ENCODE results near the gene XRRA1.
A peak's percentile ranks its signal among the peaks of the same experiment; 100 is the strongest.

The XRRA1 gene

DNA sequence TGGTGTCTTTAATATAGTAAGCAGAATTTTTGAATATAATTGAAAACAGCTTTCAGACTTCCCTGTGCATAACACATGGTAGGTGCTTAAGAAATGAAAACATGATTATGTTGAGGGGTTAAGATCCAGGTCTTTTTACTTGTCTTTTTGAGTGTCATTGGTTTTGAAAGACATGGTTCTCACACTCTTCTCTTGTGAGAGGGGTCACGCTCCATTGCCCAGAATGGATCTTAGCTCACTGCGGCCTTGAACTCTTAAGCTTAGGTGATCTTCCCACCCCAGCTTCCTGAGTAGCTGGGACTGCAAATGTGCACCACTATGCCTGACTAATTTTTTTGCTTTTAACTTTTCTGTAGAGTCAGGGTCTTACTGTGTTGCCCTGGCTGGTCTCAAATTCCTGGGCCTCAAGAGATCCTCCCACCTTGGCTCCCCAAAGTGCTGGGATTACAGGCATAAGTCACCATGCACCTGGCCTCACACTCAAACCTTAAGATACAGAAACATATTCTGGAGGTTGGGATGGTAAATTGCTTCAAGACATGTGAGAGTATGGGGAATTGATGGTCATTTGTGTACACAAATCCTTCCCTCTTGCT is 1.6 kb upstream of the XRRA1 start:
- no peak for DNase-seq (ENCODE audit: low spot score)

DNA sequence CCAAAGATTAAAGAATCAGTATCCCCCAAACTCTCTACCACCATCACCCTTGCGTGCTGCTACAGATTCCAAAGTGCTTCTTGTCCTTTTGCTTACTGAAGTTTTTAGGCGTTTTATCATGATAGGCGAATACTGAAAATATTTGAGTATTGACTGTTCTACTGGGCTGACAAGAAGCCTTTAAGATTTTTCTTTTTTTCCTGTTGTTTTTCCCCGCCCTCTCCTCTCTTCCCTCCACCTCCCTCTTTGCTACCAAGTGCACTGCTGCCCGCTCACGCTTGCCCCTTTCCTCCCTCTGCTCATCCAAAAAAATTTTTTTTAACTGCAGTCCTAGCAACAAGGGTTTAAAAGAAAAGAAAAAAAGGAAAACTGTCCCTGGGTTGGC is 854 bp upstream of the XRRA1 start:
- DNase-seq (ENCODE audit: low spot score) = no peak

DNA sequence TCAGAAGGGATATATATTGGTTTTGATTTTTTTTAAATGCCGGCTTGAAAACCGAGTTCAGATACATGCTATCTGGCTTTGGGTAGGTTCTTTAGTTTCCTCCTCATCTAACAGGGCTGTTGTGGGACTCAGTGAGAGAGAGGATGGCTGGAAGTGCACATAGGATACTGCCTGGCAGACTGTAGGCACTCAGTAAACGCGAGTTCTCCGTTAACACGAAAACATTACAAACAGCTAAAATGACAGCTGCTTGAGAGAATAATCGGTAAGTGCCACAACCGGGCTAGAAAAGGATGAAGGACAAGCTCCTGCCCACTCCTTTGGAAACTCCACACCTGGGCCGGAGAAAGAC is 369 bp downstream of the XRRA1 start:
- DNase-seq (ENCODE audit: low spot score) = peak; percentile 45

DNA sequence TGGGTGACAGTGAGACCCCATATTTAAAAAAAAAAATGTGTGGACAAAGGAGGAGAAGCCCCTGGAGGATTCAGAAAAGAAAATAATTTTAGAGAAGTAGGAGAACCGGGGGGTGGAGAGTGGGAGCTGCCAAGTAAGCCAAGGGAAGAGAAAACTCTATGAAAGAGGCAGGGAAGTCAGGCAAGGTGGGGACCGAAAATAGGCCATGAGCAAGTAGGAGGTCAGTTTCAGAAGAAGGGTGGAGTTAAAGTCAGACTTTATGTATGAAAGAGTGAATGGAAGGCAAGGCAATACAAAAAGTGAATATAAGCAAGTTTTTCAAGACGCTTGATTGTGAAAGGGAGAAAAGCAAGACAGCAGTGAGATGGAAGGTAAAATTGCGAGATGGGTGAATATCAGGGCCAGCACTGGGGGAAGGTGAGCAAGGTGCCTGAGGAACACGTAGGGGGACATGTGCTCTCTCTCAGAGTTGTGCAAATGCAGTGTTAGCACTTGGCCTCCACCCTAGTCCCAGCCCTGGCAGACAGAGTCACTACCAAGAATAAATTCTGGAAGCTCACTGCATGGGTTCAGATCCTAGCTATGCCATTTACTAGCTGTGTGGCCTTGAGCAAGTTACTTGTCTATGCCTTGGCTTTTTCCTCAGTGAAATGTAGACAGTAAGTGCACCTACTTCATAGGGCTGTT is 6.7 kb downstream of the XRRA1 start:
- no peak for DNase-seq (ENCODE audit: low spot score)

DNA sequence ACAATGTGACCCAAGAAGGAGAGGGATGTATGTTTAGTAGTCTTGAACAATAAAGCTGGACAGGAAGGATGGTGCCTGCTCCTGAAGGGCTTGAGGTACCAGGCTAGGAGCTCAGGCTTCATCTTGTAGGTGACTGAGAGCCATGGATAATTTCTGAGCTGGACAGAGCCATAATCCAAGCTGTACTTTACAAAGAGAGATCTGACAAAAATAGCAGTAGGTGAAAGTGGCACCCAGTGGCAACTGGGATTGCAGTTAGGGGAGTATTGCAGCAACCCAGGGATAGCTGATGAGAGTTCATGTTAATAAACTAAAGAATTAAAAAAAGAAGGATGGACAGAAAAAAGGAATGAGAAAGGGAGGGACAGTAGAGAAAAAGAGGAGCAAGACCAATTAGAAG is 7.4 kb downstream of the XRRA1 start:
- no peak for DNase-seq (ENCODE audit: low spot score)

DNA sequence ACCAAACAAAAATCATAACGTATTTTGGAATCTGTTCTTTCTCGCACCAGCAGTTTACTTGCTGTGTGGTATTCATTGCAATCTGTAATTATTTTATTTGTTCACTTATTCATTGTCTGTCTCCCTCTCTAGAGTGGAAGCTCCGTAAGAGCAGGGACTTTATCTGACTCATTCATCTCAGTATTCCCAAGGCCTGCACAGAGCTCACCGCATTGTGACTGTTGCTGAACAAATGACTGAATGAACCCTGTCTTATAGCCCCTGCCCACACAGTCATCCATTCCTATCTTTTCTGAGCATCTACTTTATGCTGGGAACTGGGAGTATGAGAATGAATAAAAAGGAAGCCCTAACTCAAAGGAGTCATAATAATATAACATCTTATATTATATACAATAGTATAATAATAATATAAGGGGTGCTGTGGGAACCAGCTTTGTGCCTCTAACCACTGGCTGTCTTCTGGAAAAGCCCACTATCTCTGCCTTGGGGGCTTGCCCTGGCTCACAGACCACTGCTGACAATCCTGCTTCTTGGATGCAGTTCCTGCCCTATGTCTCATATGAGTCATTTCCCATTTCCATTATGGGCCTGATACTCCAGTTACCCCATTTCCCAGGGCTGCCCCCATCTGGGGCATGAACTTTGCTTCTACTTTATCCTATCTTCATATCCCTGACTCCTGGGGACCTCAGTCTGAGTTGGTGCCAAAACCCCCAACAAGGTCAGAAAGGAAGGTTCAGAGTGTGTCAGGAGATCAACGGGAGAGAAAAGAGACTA is 11.0 kb downstream of the XRRA1 start:
- DNase-seq (ENCODE audit: low spot score) = no peak

DNA sequence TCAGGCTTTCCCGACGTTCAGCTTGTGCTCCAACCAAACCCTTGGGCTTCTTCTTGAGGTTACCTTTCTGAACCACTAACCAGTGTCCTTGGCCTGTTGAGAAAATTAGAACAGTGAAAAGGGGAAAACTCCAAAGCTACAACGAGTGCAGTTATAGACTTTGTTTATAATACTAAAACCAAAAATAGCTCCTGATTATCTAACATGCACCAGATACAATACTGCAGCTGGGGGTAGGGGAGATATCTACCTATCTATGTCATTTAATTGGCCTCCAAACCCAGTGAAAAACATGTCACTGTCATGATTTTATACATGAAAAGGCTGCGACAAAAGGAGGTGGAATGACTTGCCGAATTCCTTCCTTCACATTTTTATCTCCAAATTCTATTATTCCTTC is 11.9 kb downstream of the XRRA1 start:
- DNase-seq (ENCODE audit: low spot score) = no peak

DNA sequence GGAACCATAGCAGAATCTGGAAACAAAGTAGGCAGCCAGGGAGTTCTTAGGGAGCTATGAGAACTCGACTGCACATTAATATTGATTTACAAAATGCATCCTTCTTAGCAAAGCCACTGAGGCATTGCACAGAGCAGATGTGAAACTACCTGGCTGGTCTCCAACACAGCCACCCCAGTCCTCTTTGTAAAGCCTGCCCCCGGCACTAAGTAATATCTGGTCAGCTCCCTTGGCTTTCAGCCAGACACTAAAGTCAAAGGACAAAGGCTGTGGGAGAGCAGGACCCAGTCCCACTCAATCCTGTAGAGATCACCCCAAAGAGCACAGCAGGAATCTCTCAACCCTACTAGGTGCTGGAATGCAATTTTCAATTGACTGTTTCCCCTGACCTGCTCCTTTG is 12.8 kb downstream of the XRRA1 start:
- DNase-seq (ENCODE audit: low spot score) = no peak

DNA sequence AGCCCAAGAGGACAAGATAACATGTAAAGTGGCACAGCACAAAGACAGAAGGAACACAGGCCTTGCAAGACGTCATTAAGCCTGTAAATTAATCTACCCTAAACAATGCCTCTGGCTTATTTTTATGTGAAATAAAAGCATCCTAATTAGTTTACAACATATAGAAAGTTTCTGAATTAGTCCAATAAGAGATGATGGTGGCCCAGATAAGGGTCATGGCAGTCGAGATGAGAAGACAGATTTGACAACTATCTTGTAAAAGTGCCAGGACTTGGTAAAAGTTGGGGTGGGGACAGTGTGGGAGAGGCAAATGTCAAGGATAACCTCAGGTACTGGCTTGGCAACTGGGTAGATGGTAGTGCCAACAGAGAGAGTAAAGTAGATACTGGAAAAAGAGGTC is 13.6 kb downstream of the XRRA1 start:
- no peak for DNase-seq (ENCODE audit: low spot score)

DNA sequence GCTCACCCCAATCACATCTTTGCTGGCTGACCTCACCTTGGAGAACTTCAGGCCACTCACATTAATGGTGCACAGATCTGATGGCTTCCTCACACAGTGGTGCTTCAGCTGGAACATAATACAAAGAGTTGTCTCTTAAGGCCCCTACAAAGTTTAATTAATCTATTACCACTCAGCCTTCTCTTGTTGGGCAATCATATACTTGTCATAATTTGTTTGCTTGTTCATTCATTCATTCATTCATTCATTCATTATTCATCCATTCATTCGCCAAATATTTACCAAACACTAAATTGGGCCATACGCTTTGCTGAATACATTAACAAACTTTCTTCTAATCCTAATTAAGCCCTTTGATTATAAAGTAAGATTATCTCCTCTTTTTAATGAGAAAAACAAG is 15.1 kb downstream of the XRRA1 start:
- DNase-seq (ENCODE audit: low spot score) = no peak

DNA sequence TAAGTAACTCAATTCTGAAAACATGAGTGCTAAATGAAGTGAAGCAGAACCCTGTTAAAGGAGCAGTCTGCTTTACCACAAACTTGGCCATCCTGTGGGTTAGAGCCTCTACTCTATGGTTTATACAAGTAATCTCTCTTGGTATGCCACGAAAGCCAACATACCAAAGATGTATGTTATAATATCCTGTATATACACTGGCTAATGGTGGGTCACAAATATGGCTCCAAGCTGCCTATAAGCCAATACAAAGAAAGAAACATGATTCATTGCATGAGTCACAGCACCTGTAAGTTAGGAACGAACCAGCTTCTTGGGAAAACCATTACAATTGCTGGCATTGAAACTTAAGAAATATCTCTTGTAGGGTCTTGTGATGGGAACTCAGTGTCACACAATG is 16.1 kb downstream of the XRRA1 start:
- DNase-seq (ENCODE audit: low spot score) = no peak

DNA sequence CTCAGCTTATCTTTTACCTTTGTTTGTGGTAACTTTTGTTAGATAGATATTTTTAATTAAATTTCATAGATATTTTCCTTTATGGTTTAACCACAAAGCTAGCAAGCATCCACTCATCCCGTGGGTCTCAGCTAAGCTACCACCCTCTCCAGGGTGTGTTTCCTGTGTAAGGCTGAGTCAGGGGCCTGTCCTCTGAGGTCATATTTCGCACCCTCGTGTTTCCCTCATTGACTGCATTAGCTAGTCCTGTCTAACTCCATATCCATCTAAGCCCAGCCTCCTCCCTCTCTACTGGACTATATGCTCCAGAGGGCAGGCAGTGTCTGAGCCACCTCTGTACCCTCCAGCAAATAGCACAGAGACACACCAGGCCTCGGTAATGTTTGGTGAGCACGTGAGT is 16.7 kb downstream of the XRRA1 start:
- DNase-seq (ENCODE audit: low spot score) = no peak

DNA sequence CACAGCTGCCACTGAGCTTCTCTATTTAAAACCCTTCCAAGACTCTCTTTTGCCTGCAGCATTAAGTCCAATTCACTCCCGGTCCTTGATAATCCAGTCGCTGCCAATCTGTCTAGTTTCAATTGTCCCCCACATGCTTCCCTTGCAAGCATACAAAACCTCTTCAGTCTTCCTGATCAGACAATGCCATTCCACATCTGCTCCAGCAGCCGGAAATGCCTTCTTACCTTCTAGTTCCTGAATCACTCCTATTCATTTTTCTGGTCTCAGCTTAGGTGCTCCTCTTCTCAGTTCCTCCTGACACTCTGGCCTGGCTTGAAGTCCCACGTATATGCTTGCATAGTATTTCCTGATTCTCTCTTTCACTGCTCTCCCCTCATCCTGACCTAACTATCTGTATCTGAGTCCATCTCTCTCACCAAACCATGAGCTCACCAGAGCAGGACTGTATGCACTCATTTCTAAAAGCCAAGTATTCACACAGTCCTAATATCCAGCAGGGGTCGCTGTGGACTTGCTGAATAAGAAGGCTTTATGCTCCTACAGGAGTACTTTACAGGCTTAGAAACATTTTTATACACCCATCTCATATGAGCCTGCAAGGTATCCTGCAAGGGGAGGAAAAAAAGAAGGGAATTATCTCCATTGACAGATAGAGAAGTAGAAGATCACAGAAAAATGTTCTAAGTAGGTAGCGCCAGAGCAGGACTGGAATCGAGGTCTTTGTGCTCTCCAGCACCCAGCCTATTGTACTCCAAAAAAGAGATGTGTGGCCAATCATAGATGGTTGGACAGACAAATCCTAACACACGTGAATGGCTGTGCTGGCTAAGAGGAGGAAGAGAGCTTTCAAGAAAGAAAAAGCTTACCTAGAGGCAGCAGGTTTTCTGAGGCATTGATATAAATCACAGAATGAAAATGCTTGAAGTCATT is 19.2 kb downstream of the XRRA1 start:
- peak; percentile 91 for DNase-seq (ENCODE audit: low spot score)

DNA sequence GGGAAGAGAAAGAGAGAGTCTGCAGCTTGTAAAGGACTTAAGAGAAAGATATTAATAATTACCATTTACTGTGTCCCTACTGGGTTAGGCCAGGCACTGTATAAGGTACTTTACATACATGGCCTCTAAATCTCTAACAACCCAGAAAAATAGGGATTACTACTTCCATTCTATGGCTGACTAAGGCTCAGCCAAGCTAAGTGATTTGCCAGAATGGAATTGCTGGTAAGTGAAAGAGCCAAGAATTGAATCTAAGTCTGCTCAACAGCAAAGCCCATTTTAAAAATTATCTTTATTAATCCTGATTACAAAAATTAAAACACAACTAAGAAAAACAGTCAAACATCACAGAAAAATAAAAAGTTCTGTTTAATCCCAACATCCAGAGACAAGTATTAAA is 21.4 kb downstream of the XRRA1 start:
- no peak for DNase-seq (ENCODE audit: low spot score)

DNA sequence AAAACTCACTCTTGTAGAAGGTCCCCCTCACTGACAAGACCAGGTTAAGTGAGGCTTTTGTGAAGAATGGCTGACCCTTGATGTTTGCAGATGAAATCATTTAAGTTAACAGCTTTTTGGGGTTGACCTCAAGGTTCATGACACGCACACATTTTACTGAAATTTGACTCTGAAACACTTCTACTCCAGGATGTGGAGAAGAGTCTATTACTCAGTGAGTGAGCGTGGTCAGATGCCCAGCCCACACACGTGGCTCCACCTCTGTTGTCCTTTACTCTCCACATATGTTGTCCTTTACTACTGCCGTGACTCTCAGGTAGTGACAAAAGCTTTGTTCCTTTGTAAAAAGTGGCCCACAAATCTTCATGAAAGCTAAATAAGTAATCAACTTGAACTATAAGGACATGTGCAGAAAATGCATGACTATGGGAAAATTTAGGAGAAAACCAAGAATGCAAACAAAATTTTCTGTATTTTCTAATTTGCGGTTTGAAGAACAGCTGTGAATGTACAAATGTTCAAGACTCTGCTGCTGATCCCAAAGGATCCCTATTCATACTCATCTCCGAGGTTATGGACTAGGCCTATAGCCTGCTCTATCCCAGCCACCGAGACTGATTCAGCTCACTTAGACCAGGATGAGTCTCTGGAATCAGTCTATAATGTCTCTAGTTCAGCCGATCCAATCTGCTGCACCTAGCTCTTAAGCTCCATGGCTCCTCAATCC is 22.4 kb downstream of the XRRA1 start:
- DNase-seq (ENCODE audit: low spot score) = no peak

DNA sequence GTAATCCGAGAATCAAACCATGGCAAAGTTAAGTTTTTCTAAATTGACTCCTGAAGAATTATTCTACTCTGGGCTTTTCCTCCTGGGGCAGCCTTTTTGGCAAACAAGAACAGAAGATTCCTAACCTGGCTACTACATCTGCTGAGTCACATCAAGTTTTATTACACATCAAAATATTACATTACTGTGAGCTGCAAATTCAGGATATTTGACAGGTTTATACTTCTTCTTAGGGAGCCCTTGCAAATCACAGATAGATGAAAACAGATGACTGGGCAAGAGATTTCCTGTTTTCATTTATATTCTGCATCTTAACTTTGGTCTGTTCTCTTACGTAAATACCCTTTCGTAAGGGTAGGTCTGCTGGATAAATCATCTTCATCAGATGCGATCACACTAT is 23.6 kb downstream of the XRRA1 start:
- no peak for DNase-seq (ENCODE audit: low spot score)

DNA sequence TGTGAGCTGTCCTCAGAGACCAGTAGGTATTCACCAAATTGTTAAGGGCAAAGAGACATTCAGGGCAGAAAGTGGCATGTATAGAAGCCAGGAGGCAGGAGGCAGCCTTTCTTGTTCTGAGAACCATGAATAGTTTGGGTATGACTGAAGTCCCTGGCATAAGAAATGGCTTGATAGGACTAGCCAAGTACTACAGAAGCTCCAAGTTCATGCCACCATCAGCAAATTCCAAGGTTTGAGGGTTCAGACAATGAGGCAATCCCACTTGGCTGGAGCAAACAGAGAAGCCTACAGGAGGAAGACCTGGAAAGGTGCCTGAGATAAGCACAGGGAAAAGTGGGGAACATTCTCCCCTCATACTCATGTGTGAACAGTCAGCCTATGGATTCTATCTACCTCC is 25.8 kb downstream of the XRRA1 start:
- DNase-seq (ENCODE audit: low spot score) = no peak

DNA sequence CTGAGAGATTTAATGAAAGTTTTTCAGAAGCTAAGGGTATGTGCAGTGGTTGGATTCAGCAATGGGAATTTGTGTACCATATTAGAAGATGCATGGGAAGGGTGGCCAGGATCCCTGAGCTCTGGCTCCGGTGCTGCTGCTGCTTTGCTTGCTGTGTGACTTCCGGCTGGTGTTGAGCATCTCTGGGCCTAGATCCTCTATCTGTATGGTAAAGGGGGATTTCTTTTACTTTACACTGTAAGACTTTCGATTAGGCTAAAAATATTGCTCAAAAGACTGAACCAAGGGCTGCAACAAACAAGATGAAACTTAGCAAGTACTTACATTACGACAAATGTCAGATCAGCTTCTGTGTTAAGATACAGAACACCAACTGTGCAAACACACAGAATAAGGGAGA is 39.1 kb downstream of the XRRA1 start:
- DNase-seq (ENCODE audit: low spot score) = no peak

DNA sequence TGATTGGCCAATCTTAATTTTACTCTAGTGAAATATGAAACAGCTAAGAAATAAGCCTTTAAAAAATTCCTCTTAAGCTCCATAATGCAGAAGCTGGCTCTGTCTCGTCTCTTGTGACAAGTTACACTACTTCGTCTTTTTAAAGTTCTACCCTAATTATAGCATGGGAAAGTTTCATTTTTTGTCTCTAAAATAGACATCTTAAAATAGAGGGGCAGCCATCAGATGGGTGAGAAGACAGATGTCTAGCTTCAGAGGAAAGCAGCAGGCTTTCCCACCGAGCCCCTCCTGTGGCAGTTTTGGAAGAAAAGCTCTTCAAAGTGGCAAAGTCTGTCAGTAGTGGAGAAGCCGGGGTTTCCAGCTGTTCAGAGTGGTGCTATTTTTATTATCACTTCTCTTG is 39.5 kb downstream of the XRRA1 start:
- DNase-seq (ENCODE audit: low spot score) = no peak

DNA sequence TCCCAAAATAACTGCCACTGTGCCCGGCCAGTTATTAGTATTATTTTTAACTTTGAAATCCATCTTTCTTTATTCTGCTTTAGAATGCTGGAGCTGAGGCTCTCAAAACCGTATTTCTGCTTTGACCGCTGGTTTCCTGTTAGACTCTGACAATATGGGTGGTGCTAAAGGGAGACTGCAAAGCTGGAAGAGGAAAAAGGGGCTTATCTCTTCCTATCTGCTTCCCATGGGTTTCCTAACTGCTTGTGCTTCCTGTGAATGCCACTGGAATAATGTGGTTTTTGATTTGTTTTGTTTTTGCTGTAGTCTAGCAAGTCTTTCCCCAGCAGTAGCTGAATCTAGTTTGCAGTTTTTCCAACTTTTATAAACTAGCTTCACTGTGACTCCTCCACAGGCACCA is 43.6 kb downstream of the XRRA1 start:
- DNase-seq (ENCODE audit: low spot score) = no peak

DNA sequence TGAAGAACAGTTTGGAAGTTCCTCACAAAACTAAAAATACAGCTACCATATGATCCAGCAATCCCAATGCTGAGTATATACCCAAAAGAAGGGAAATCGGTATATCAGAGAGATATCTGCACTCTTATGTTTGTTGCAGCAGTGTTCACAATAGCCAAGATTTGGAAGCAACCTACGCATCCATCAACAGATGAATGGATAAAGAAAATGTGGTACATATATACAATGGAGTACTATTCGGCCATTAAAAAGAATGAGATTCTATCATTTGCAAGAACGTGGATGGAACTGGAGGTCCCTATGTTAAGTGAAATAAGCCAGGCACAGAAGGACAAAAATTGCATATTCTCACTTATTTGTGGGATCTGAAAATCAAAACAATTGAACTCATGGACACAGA is 46.5 kb downstream of the XRRA1 start:
- no peak for DNase-seq (ENCODE audit: low spot score)

DNA sequence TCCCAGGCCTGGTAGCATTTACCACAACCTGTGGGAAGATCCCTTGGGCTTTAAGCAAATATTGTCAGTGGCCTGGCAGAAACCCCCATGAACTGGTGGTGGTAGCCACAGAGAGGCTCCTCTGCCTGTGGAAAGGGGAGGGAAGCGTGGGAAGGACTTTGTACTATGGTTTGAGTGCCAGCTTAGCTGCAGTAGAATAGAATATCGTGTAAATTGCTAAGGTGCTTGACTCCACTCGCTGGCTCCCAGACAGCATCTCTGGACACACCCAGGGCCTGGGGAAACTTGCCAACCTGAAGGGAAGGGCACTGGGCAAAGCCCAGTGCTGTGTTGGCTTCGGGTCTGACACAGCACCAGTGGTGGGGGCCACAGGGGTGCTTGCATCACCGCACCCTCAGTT is 52.6 kb downstream of the XRRA1 start:
- DNase-seq (ENCODE audit: low spot score) = no peak

Data from cerebellar cortex (tissue), 1 donor.